ENCODE results near the gene NEK1. TPM values are rescaled to one million over a fixed set of nuclear protein-coding genes. Genes with fewer than 3 reads are reported as not detected.
"Not testable (repeated sequence)": the region's sequence is repeated elsewhere in the genome, so short reads cannot be mapped to it uniquely, and the experiment has no call there.

NEK1 gene
- total RNA-seq, 1 experiment from 2014 or later, result 12.3 TPM

DNA sequence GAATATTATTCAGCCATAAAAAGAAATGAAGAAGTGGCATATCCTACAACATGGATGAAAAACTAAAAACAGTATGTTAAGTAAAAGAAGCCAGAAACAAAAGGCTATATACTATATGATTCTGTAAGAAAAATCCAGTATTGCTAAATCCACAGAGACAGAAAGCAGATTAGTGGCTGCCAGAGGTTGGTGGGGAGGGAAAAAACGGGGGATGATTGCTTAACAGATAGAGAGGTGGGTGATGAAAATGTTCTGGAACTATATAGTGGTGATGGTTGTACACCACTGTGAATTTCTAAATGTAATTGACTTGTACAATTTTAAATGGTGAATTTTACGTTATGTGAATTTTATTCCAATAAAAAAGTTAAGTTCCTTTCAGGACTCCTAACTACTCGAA is 184.0 kb downstream of the NEK1 start:
- no peak overlapping the region for H2BK12ac ChIP-seq (ENCODE audit: insufficient read length, low read depth, low read length)
- no peak overlapping the region for H2AK5ac ChIP-seq (ENCODE audit: insufficient read length, low read length)
- no peak for DNase-seq
- no peak overlapping the region for H4K8ac ChIP-seq (replicated peaks; ENCODE audit: insufficient read length, low read depth, low read length)
- H3K9me3 Mint-ChIP-seq, result no peaks in the 10 kb centered on the region
- H3K56ac ChIP-seq (ENCODE audit: insufficient read length, low read depth, low read length), result no peak overlapping the region
- no peak overlapping the region for H3T11ph ChIP-seq (ENCODE audit: low read length)
- H3K14ac ChIP-seq (ENCODE audit: insufficient read depth, low read length), result no peak overlapping the region
- no peaks in the 10 kb centered on the region for H3K79me1 ChIP-seq (ENCODE audit: insufficient read depth, low read depth, low read length, poor library complexity, severe bottlenecking)
- H2BK15ac ChIP-seq (ENCODE audit: low read depth, low read length), result no peak overlapping the region
- no peaks in the 10 kb centered on the region for H3K4me1 Mint-ChIP-seq
- no peak overlapping the region for H2BK20ac ChIP-seq (ENCODE audit: low read depth, low read length, poor library complexity, severe bottlenecking)
- no peak overlapping the region for H3K4me2 ChIP-seq (ENCODE audit: insufficient read depth, insufficient read length, low read length)
- WGBS (ENCODE audit: extremely low coverage, insufficient read length, low lambda C conversion rate), result no CpG with 5 or more reads among the region's 3 CpGs
- no peak overlapping the region for H3K27ac ChIP-seq (ENCODE audit: insufficient read length, low read depth, low read length)
- no peak overlapping the region for H3K4me3 Mint-ChIP-seq
- no peaks in the 10 kb centered on the region for H3K4me1 ChIP-seq (ENCODE audit: insufficient read depth, low read length)
- H2AFZ ChIP-seq (ENCODE audit: low read length), result no peak overlapping the region
- H3K9ac ChIP-seq (ENCODE audit: extremely low read depth, insufficient read length, low read length), result no peak overlapping the region
- no peaks in the 10 kb centered on the region for H3K9me3 ChIP-seq (ENCODE audit: control insufficient read depth, low read depth, low read length)
- no peak overlapping the region for H2BK5ac ChIP-seq (ENCODE audit: insufficient read length, low read length)
- H3K18ac ChIP-seq (ENCODE audit: insufficient read length, low read depth, low read length), result no peak overlapping the region
- no peaks in the 10 kb centered on the region for H3K23me2 ChIP-seq (ENCODE audit: insufficient read length, low read depth, low read length, poor library complexity, severe bottlenecking)
- H3K36me3 Mint-ChIP-seq (ENCODE audit: insufficient read depth in 1 of 3, low read depth in 3 of 3), result no peaks in the 10 kb centered on the region
- TF ChIP-seq, protein P1, sequence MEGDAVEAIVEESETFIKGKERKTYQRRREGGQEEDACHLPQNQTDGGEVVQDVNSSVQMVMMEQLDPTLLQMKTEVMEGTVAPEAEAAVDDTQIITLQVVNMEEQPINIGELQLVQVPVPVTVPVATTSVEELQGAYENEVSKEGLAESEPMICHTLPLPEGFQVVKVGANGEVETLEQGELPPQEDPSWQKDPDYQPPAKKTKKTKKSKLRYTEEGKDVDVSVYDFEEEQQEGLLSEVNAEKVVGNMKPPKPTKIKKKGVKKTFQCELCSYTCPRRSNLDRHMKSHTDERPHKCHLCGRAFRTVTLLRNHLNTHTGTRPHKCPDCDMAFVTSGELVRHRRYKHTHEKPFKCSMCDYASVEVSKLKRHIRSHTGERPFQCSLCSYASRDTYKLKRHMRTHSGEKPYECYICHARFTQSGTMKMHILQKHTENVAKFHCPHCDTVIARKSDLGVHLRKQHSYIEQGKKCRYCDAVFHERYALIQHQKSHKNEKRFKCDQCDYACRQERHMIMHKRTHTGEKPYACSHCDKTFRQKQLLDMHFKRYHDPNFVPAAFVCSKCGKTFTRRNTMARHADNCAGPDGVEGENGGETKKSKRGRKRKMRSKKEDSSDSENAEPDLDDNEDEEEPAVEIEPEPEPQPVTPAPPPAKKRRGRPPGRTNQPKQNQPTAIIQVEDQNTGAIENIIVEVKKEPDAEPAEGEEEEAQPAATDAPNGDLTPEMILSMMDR (conservative IDR thresholded peaks at IDR 0.05), result no peak
- no peaks in the 10 kb centered on the region for H3K27me3 Mint-ChIP-seq (ENCODE audit: low read depth)
- no peaks in the 10 kb centered on the region for H4K20me1 ChIP-seq (ENCODE audit: control insufficient read depth, insufficient read depth, insufficient read length)
- H2BK120ac ChIP-seq (ENCODE audit: low read depth, low read length, poor library complexity, severe bottlenecking), result no peak overlapping the region
- H4K5ac ChIP-seq (ENCODE audit: insufficient read length, low read depth, low read length), result no peak overlapping the region
- no peak overlapping the region for H3K23ac ChIP-seq (ENCODE audit: insufficient read length, low read depth, low read length)
- H3K27ac Mint-ChIP-seq, result no peak overlapping the region
- no peaks in the 10 kb centered on the region for H3K27me3 ChIP-seq (ENCODE audit: insufficient read depth, low read length)
- H3K4ac ChIP-seq (ENCODE audit: low read depth, low read length), result no peak overlapping the region
- no peak overlapping the region for H4K91ac ChIP-seq (ENCODE audit: insufficient read length, low read depth, low read length)
- H3K79me2 ChIP-seq (ENCODE audit: insufficient read depth, low read length), result no peaks in the 10 kb centered on the region

DNA sequence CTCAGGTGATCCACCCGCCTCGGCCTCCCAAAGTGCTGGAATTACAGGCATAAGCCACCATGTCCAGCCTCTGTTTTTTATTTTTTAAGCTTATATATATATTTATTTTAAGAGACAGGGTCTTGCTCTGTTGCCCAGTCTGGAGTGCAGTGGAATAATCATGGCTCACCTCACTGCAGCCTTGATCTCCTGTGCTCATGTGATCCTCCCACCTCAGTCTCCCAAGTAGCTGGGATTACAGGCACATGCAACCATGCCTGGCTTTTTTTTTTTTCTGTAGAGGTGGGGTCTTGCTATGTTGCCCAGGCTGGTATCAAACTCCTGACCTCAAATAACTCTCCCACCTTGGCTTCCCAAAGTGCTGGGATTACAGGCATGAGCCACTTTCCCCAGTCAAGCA is 184.7 kb downstream of the NEK1 start:
- H3K27ac ChIP-seq (ENCODE audit: insufficient read length, low read depth, low read length); H2AK5ac ChIP-seq (ENCODE audit: insufficient read length, low read length); H3K14ac ChIP-seq (ENCODE audit: insufficient read depth, low read length); H4K8ac ChIP-seq (replicated peaks; ENCODE audit: insufficient read length, low read depth, low read length); H3K9me3 Mint-ChIP-seq; H3K36me3 Mint-ChIP-seq (ENCODE audit: insufficient read depth in 1 of 3, low read depth in 3 of 3); H4K20me1 ChIP-seq (ENCODE audit: control insufficient read depth, insufficient read depth, insufficient read length); H3K27me3 Mint-ChIP-seq (ENCODE audit: low read depth); H2BK12ac ChIP-seq (ENCODE audit: insufficient read length, low read depth, low read length); H3K27me3 ChIP-seq (ENCODE audit: insufficient read depth, low read length); H3K4me1 ChIP-seq (ENCODE audit: insufficient read depth, low read length); H3K9ac ChIP-seq (ENCODE audit: extremely low read depth, insufficient read length, low read length); DNase-seq; H2AFZ ChIP-seq (ENCODE audit: low read length); H2BK20ac ChIP-seq (ENCODE audit: low read depth, low read length, poor library complexity, severe bottlenecking); H3K27ac Mint-ChIP-seq; H3K79me2 ChIP-seq (ENCODE audit: insufficient read depth, low read length); H3K18ac ChIP-seq (ENCODE audit: insufficient read length, low read depth, low read length); H3K56ac ChIP-seq (ENCODE audit: insufficient read length, low read depth, low read length); H2BK15ac ChIP-seq (ENCODE audit: low read depth, low read length); H3K4me1 Mint-ChIP-seq; H3K9me3 ChIP-seq (ENCODE audit: control insufficient read depth, low read depth, low read length); H2BK5ac ChIP-seq (ENCODE audit: insufficient read length, low read length); H3K23me2 ChIP-seq (ENCODE audit: insufficient read length, low read depth, low read length, poor library complexity, severe bottlenecking); H3K4me3 Mint-ChIP-seq; H3K4me2 ChIP-seq (ENCODE audit: insufficient read depth, insufficient read length, low read length); H3K23ac ChIP-seq (ENCODE audit: insufficient read length, low read depth, low read length); H3T11ph ChIP-seq (ENCODE audit: low read length); H3K4ac ChIP-seq (ENCODE audit: low read depth, low read length); H2BK120ac ChIP-seq (ENCODE audit: low read depth, low read length, poor library complexity, severe bottlenecking); H4K5ac ChIP-seq (ENCODE audit: insufficient read length, low read depth, low read length); H4K91ac ChIP-seq (ENCODE audit: insufficient read length, low read depth, low read length); H3K79me1 ChIP-seq (ENCODE audit: insufficient read depth, low read depth, low read length, poor library complexity, severe bottlenecking): not testable (repeated sequence)
- no CpG with 5 or more reads among the region's 2 CpGs for WGBS (ENCODE audit: extremely low coverage, insufficient read length, low lambda C conversion rate)

Measured in H9 (cell line).